Thymus (tissue), 11 donors: ENCODE data around the gene PIK3R5. TPM values are rescaled to one million over a fixed set of nuclear protein-coding genes. Genes with fewer than 3 reads are reported as not detected.
A peak's percentile ranks its signal among the peaks of the same experiment; 100 is the strongest.

ENCODE experiments used
- DNase-seq, 9 donors: peaks; one replicate each; pipeline ENCODE4 v3.0.0-alpha.2; 2013; ENCODE audit warnings: low spot score in 9 of 9, low read depth in 6 of 9, missing footprints in 1 of 9
- H3K27ac ChIP-seq, 2 donors: one replicate each; pipeline ENCODE4 v1.5.1; 2013; ENCODE audit warnings: control low read depth in 1 of 2, low read depth in 1 of 2, low read length in 1 of 2, mild to moderate bottlenecking in 1 of 2, moderate library complexity in 1 of 2
- H3K27me3 ChIP-seq, 2 donors: one replicate each; pipeline ENCODE4 v1.5.1; 2013; ENCODE audit warnings: low read length in 1 of 2; ENCODE audit not compliant: control insufficient read depth in 2 of 2, insufficient read depth in 1 of 2
- H3K36me3 ChIP-seq, 2 donors: one replicate each; pipeline ENCODE4 v1.5.1; 2013; ENCODE audit warnings: low read length in 1 of 2, mild to moderate bottlenecking in 1 of 2, moderate library complexity in 1 of 2; ENCODE audit not compliant: control insufficient read depth in 2 of 2, insufficient read depth in 2 of 2
- H3K4me1 ChIP-seq, 2 donors: one replicate each; pipeline ENCODE4 v1.5.1; 2013; ENCODE audit warnings: low read length in 2 of 2; ENCODE audit not compliant: control insufficient read depth in 2 of 2, insufficient read depth in 2 of 2
- H3K4me3 ChIP-seq, 2 donors: one replicate each; pipeline ENCODE4 v1.5.1; 2013; ENCODE audit warnings: low read length in 2 of 2, control low read depth in 1 of 2, mild to moderate bottlenecking in 1 of 2
- H3K9me3 ChIP-seq, 2 donors: one replicate each; pipeline ENCODE4 v1.5.1; 2013; ENCODE audit warnings: low read length in 1 of 2, mild to moderate bottlenecking in 1 of 2; ENCODE audit not compliant: control insufficient read depth in 2 of 2, insufficient read depth in 1 of 2
- WGBS: extraction: QIAGEN DNeasy Blood & Tissue Kit; methylation state at CpG from one replicate; pipeline ENCODE4 v1.1.7; 2013; 5-methylcytosine and 5-hydroxymethylcytosine counted together
- polyA plus RNA-seq: library from polyadenylated mRNA; stranded (reverse); fragments of 200-250 nt; gene quantifications from one replicate; pipeline ENCODE4 v1.2.3, GENCODE V29; 2013
- total RNA-seq: library from RNA; stranded (reverse); fragments of 120-200 nt; gene quantifications from one replicate; pipeline ENCODE4 v1.2.4, GENCODE V29; 2013
- donor health status: healthy.

The PIK3R5 gene
- total and polyA plus RNA-seq, 2 donors, result 15.2 to 20.4 TPM

GRCh38 chr17:8868529-8868951 is 97.0 kb downstream of the PIK3R5 start:
- no peaks in the 10 kb centered on the region for H3K9me3 ChIP-seq
- H3K27me3 ChIP-seq, result no peaks in the 10 kb centered on the region
- H3K27ac ChIP-seq, result no peak overlapping the region
- H3K4me1 ChIP-seq, result peaks cover 0 to 54% of the 10 kb centered on the region in 2 donors
- 86% methylated on average over 4 of the region's 4 CpGs for WGBS
- DNase-seq, result no peak
- H3K36me3 ChIP-seq, result no peaks in the 10 kb centered on the region
- no peak overlapping the region for H3K4me3 ChIP-seq

- 88% methylated on average over 1 of the region's 1 CpG for WGBS
- Histone ChIP-seq H3K4me3 (no peak overlapping the region), H3K9me3 (no peaks in the 10 kb centered on the region), H3K27ac (no peak overlapping the region), H3K27me3 (no peaks in the 10 kb centered on the region), H3K36me3 (no peaks in the 10 kb centered on the region), H3K4me1 (peaks cover 0 to 50% of the 10 kb centered on the region in 2 donors)
- no peak for DNase-seq
Measured at GRCh38 chr17:8868092-8868491, 97.4 kb downstream of the PIK3R5 start.

GRCh38 chr17:8867361-8867981 is 98.0 kb downstream of the PIK3R5 start, which contains the start of gene PIK3R6:
TSS of gene PIK3R6 (minus strand) at chr17:8867674. CDS start at chr17:8849794, 17,880 bp downstream.
- 13% methylated on average over 12 of the region's 12 CpGs for WGBS
- H3K9me3 ChIP-seq, result no peaks in the 10 kb centered on the region
- H3K27ac ChIP-seq, result peak within 1 kb of the TSS in 1 of 2 donors; percentile 61
- H3K36me3 ChIP-seq, result no peaks in the 10 kb centered on the region
- H3K4me3 ChIP-seq, result peak within 1 kb of the TSS; percentile 21 to 46
- no peaks in the 10 kb centered on the region for H3K27me3 ChIP-seq
- H3K4me1 ChIP-seq, result peaks cover 0 to 47% of the 10 kb centered on the region in 2 donors
- peak in 2 of 9 donors; percentile 45 to 68 for DNase-seq

- Histone ChIP-seq H3K27me3 (no peaks in the 10 kb centered on the region), H3K4me1 (peaks cover 3 to 55% of the 10 kb centered on the region in 2 donors), H3K4me3 (no peak overlapping the region), H3K9me3 (no peaks in the 10 kb centered on the region), H3K27ac (no peak overlapping the region), H3K36me3 (no peaks in the 10 kb centered on the region)
- 90% methylated on average over 7 of the region's 7 CpGs for WGBS
- DNase-seq, result no peak
Measured at GRCh38 chr17:8865811-8866210, 99.7 kb downstream of the PIK3R5 start.

GRCh38 chr17:8865385-8865784 is 100.1 kb downstream of the PIK3R5 start:
- 86% methylated on average over 6 of the region's 6 CpGs for WGBS
- no peaks in the 10 kb centered on the region for H3K9me3 ChIP-seq
- no peak overlapping the region for H3K27ac ChIP-seq
- H3K27me3 ChIP-seq, result no peaks in the 10 kb centered on the region
- peaks cover 3 to 58% of the 10 kb centered on the region in 2 donors for H3K4me1 ChIP-seq
- no peak for DNase-seq
- no peak overlapping the region for H3K4me3 ChIP-seq
- H3K36me3 ChIP-seq, result no peaks in the 10 kb centered on the region

- no peaks in the 10 kb centered on the region for H3K9me3 ChIP-seq
- H3K4me1 ChIP-seq, result peaks cover 9 to 65% of the 10 kb centered on the region in 2 donors
- peaks cover 0 to 3% of the 10 kb centered on the region in 2 donors for H3K36me3 ChIP-seq
- no peaks in the 10 kb centered on the region for H3K27me3 ChIP-seq
- peak in 1 of 9 donors; percentile 43 for DNase-seq
- no peak overlapping the region for H3K4me3 ChIP-seq
- 94% methylated on average over 9 of the region's 9 CpGs for WGBS
- no peak overlapping the region for H3K27ac ChIP-seq
Measured at GRCh38 chr17:8862213-8863056, 103.1 kb downstream of the PIK3R5 start.

- peaks cover 0 to 3% of the 10 kb centered on the region in 2 donors for H3K36me3 ChIP-seq
- no peaks in the 10 kb centered on the region for H3K9me3 ChIP-seq
- DNase-seq, result no peak
- H3K4me3 ChIP-seq, result no peak overlapping the region
- H3K27ac ChIP-seq, result peak overlapping the region in 1 of 2 donors; percentile 37
- H3K4me1 ChIP-seq, result peaks cover 16 to 64% of the 10 kb centered on the region in 2 donors
- no peaks in the 10 kb centered on the region for H3K27me3 ChIP-seq
- 87% methylated on average over 7 of the region's 7 CpGs for WGBS
Measured at GRCh38 chr17:8861495-8862181, 103.9 kb downstream of the PIK3R5 start.

- WGBS, result 97% methylated on average over 14 of the region's 14 CpGs
- Histone ChIP-seq H3K27me3 (no peaks in the 10 kb centered on the region), H3K4me1 (peaks cover 16 to 59% of the 10 kb centered on the region in 2 donors), H3K36me3 (peaks cover 0 to 3% of the 10 kb centered on the region in 2 donors), H3K27ac (no peak overlapping the region), H3K4me3 (no peak overlapping the region), H3K9me3 (no peaks in the 10 kb centered on the region)
- DNase-seq, result no peak
Measured at GRCh38 chr17:8859804-8860430, 105.6 kb downstream of the PIK3R5 start.
